Measurements from ENCODE around the gene NPB.

NPB gene

DNA sequence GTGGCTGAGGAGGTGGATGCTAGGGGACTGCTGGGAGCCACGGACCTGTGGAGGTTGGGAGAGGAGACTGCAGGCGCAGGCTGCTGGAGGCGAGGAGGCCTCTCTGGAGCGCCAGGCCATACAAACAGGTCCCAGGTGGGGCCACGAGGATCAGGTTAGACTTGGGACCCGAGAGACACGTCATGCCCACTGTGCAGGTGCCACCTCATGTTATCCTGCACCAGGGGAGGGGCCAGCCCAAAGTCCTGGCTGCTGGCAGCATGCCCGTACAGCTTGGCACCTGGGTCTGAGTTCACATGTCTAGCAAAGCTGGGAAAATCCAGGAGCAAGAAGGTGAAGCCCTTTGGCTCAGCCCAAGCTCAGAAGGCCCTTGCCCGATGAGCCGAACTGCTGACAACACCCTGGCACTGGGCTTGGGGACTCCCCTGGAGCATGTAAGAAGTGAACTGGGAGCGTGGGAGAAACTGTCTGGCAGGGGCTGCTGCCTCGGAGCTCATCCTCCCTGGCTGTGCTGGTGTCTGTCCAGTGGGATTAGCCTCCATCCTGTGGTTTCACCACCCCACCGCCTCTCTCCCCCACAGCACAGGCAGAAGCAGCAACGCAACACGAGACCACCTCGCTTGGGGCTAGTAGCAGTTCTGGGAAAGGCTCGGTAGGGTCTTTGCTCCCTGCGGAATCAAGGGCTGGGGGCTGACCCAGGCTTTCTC, 36.2 kb upstream of the NPB start:
- Mint-ChIP-seq H3K36me3 (ENCODE audit: insufficient read depth) (peaks cover 59% of the 10 kb centered on the region), H3K27me3 (no peaks in the 10 kb centered on the region), H3K9me3 (no peaks in the 10 kb centered on the region), H3K4me1 (peaks cover 38% of the 10 kb centered on the region), H3K27ac (ENCODE audit: low read depth) (peak overlapping the region; percentile 73), H3K4me3 (peak overlapping the region; percentile 62)
- ATAC-seq (replicated peaks; ENCODE audit: extremely low read depth, poor library complexity, severe bottlenecking) (no peak), DNase-seq (ENCODE audit: low spot score in 2 of 2) (no peak)

DNA sequence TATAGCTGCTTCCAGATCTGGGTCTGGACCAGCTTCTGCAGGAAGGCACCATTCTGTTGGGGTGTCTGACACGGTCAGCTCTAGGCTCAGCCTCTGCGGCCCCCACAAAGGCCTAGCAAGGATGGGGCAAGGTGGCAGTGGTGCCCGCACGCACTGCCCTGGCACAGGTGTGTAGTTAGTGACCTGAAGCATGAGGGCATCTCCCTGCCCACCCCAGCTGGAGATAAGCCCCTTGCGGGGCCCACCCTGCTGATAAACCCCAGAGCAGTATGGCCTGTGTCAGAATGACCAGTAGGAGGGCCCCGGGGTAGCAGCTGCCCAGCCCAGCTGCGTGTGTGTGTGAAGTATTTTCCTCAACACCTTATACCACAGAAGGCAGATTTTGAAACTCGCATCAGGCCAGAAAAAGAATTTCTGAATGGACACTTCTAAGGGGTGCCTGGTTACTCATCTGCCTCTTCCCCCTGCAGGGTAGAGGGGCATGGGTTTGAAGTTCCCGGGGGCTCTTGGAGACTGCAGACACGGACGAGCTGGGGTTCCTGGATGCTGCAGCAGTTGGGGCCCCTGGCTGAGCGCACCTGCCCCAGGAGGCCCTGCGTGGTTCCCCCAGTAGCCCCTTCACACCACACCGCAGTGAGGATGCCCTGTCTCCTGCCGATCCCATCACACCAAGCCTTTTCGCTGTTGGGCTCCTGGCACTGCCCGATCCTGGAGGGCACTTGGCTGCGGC, 35.4 kb upstream of the NPB start:
- peaks cover 58% of the 10 kb centered on the region for H3K36me3 Mint-ChIP-seq (ENCODE audit: insufficient read depth)

DNA sequence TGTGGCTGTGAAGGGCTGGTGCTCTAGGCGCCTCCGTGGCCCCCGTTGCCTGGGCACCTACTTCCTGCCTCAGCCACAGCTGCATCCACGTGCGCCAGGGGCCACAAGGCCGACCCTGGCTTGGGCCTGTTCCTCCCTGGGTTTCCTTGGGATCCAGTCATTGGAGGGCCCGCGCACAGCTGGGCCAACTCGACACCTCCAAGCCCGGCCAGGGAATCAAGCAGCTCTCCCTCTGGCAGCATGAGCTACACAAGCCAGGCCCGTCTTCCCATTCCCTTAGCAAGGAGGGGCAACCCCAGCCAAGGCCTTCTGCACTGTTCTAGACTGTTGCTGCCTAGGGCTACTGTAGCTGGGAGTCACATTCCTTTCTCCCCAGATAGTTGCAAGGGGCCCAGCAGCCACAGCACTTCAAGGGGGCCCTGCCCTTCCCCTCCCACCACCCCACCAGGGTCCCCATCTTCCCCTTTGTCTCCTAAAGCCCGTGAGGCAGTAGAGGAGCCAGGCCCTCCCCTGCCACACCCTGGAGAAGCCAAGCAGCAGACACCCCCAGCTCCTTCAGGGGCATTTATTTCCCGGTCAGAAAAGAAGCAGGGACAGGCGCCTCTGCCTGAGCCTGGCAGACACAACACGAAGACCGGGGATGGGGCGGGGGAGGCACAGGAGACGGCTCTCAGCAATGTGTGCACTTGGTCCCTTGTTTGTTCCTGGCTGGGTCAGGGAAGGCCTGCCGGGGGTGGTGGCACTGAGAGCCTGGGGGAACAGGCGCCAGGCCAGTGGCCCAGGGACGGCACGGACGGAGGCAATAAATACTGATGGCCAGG, 34.7 kb upstream of the NPB start:
- ATAC-seq (replicated peaks; ENCODE audit: extremely low read depth, poor library complexity, severe bottlenecking) (no peak), DNase-seq (ENCODE audit: low spot score in 2 of 2) (no peak)
- Mint-ChIP-seq H3K4me1 (peaks cover 30% of the 10 kb centered on the region), H3K27ac (ENCODE audit: low read depth) (peak overlapping the region; percentile 70), H3K4me3 (peak overlapping the region; percentile 62), H3K27me3 (no peaks in the 10 kb centered on the region), H3K36me3 (ENCODE audit: insufficient read depth) (peaks cover 64% of the 10 kb centered on the region), H3K9me3 (no peaks in the 10 kb centered on the region)

More for the DNA sequence above, 35.4 kb upstream of the NPB start:
- Mint-ChIP-seq H3K4me3 (peak overlapping the region; percentile 62), H3K9me3 (no peaks in the 10 kb centered on the region), H3K4me1 (peaks cover 30% of the 10 kb centered on the region), H3K27ac (ENCODE audit: low read depth) (peak overlapping the region; percentile 73), H3K27me3 (no peaks in the 10 kb centered on the region)
- no peak for DNase-seq (ENCODE audit: low spot score in 2 of 2)
- ATAC-seq (replicated peaks; ENCODE audit: extremely low read depth, poor library complexity, severe bottlenecking), result no peak

DNA sequence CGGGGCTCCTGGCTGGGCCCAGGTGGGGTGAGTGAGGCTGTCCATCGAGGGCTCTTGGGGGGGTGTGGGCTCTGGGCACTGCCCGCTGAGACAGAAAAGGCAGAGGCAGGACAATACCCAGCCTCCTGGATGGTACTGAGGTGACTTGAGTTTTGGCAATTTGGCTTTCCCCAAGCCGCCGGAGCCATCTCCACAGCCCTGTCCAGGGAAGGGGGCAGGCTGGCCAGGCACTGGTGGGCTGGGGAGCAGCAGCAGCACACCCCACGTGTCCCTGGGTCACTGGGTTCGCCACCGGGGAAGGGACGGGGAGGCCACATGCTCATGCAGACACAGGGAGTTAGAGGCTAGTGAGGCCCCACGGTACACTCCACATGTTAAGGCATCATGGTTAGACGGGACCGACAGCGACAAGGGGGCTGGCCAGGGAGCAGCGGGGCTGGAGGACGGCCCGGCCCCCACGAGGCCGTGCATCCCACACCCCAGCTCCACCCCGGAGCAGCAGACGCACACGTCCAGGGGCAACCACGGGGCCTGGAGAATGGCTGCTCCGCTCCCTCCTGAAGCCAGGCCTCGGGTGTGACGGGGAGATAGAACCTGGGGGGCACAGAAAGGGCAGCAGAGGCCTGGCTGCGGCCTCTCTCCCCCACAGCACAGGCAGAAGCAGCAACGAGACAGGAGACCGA, 33.9 kb upstream of the NPB start:
- H3K27me3 Mint-ChIP-seq, result no peaks in the 10 kb centered on the region
- peaks cover 66% of the 10 kb centered on the region for H3K36me3 Mint-ChIP-seq (ENCODE audit: insufficient read depth)
- no peak for DNase-seq (ENCODE audit: low spot score in 2 of 2)
- H3K4me3 Mint-ChIP-seq, result peak overlapping the region; percentile 62
- ATAC-seq (replicated peaks; ENCODE audit: extremely low read depth, poor library complexity, severe bottlenecking), result no peak
- H3K9me3 Mint-ChIP-seq, result no peaks in the 10 kb centered on the region
- peak overlapping the region; percentile 70 for H3K27ac Mint-ChIP-seq (ENCODE audit: low read depth)
- peaks cover 24% of the 10 kb centered on the region for H3K4me1 Mint-ChIP-seq

DNA sequence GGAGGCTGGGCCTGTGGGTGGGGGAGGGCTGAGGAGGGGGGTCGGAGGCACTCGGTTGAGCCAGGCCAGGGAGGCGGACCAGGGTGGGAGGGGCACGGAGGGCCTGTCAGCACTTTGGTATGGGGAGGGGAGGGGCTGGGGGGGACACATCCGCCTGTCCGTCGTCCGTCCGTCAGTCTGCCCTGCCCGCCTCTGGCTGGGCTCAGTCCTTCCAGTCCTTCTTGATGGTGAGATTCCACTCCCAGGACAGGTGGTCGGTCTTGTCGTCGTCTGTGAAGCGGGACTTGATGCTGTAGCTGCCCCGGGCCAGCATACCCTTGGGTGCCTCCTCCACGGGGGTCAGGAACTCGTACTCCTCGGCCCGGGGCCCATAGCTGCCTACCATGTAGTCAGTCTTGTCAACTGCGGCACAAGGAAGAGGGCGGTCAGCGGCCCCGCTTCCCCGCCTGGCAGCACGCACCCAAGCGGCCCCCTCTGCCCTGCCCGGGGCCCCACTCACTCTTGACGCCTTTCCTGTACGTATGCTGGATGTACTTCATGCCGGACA, 33.3 kb upstream of the NPB start:
- DNase-seq (ENCODE audit: low spot score in 2 of 2), result no peak
- ATAC-seq (replicated peaks; ENCODE audit: extremely low read depth, poor library complexity, severe bottlenecking), result no peak
- no peaks in the 10 kb centered on the region for H3K9me3 Mint-ChIP-seq
- H3K27ac Mint-ChIP-seq (ENCODE audit: low read depth), result peak overlapping the region; percentile 92
- peaks cover 65% of the 10 kb centered on the region for H3K36me3 Mint-ChIP-seq (ENCODE audit: insufficient read depth)
- H3K4me1 Mint-ChIP-seq, result peaks cover 24% of the 10 kb centered on the region
- H3K27me3 Mint-ChIP-seq, result no peaks in the 10 kb centered on the region
- H3K4me3 Mint-ChIP-seq, result peak overlapping the region; percentile 83

DNA sequence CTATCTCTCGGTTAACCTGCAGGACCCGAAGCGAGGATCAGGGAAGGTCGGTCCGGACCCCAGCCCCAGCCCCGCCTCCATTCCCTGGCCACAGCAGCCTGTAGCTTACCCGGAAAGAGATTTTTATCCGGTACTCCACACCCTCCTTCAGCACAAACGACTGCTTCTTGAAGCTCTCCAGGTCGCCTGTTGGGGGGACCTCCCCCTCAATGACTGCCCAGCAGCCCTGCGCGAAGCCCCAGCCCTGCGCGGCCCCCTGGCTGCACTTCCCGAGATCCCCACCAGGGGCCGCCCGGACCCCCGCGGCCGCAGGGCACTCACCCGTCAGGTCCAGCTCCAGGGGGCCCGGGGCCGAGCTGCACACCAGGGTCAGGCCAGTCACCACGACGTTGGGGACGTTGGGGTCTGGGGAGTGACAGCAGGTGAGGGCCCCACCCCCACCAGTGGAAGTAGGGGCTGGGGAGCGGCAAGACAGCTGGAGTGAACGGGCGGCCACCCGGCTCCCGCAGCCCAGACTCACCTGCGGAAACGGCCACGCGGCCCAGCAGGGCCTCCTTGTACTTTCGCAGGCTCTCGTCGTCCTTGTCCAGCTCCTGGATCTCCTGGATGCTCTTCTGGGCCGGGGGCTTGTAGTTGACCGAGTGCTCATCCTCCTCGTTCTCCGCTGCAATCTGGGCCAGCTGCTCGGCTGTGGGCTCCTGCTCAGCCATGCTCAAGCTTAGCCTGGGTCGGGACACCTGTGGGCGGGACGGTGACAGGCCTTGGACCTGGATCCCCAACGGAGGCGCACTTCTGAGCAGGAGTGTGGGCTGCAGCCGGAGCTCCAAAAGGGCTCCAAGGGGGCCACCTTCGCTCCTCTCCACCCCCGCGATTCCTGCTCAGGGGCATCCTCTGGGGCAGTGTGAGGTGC, 32.6 kb upstream of the NPB start:
- no peak for DNase-seq (ENCODE audit: low spot score in 2 of 2)
- ATAC-seq (replicated peaks; ENCODE audit: extremely low read depth, poor library complexity, severe bottlenecking), result no peak
- Mint-ChIP-seq H3K36me3 (ENCODE audit: insufficient read depth) (peaks cover 63% of the 10 kb centered on the region), H3K4me3 (peak overlapping the region; percentile 83), H3K9me3 (no peaks in the 10 kb centered on the region), H3K27ac (ENCODE audit: low read depth) (peak overlapping the region; percentile 92), H3K27me3 (no peaks in the 10 kb centered on the region), H3K4me1 (peaks cover 24% of the 10 kb centered on the region)

DNA sequence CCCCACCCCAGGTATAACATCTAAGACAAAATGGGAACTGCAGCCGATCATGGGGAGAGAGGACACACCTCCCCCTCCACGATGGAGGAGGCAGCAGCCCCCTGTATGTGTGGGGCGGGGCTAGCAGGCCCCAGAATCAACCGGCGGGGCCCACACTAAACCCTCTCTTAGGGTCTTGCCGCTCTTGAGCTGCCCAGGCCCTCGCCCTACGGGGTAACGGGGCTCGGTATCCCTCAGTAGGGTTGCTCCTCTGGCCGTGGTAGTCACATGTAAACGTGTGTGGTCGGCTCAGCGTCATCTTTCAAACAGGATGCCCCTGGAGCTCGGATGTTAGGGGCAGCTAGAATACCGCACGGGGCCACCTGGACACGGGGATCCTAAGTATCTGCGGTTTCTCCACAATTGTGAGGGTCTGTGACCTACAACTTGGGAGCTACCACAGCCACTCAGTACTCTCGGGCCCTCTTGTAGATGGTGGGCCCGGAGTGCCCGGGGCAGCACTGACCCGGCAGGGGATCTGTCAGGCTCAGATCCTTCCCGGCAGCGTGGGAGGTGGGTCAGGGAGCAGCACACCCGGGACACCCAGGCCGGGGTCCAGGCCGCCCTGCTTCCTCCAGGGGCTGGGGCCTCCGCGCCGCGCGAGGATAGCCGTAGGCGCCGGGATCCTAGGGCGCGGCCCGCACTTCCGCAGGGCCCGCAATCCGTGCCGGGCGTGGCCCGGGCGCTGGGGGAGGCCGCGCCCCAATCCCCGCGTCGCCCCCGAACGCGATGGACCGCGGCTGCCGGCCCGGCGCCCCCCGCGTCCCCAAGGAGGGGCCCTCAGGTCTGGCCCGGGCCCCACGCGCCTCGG, 31.7 kb upstream of the NPB start:
- DNase-seq (ENCODE audit: low spot score in 2 of 2) (no peak), ATAC-seq (replicated peaks; ENCODE audit: extremely low read depth, poor library complexity, severe bottlenecking) (peak; percentile 24)
- peak overlapping the region; percentile 83 for H3K4me3 Mint-ChIP-seq
- H3K9me3 Mint-ChIP-seq, result no peaks in the 10 kb centered on the region
- H3K27ac Mint-ChIP-seq (ENCODE audit: low read depth), result peak overlapping the region; percentile 92
- H3K36me3 Mint-ChIP-seq (ENCODE audit: insufficient read depth), result peaks cover 59% of the 10 kb centered on the region
- H3K27me3 Mint-ChIP-seq, result no peaks in the 10 kb centered on the region
- peaks cover 24% of the 10 kb centered on the region for H3K4me1 Mint-ChIP-seq

GRCh38 chr17:81870981-81871386, 31.1 kb upstream of the NPB start, which contains the start of gene ARHGDIA:
Gene ARHGDIA (minus strand): TSS chr17:81871337. CDS start chr17:81869930, 1,407 bp downstream.
- peaks cover 24% of the 10 kb centered on the region for H3K4me1 Mint-ChIP-seq
- ATAC-seq (replicated peaks; ENCODE audit: extremely low read depth, poor library complexity, severe bottlenecking) (peak; percentile 73), DNase-seq (ENCODE audit: low spot score in 2 of 2) (no peak)
- no peaks in the 10 kb centered on the region for H3K27me3 Mint-ChIP-seq
- no peaks in the 10 kb centered on the region for H3K9me3 Mint-ChIP-seq
- H3K36me3 Mint-ChIP-seq (ENCODE audit: insufficient read depth), result peaks cover 55% of the 10 kb centered on the region
- H3K4me3 Mint-ChIP-seq, result peak within 1 kb of the TSS; percentile 83
- H3K27ac Mint-ChIP-seq (ENCODE audit: low read depth), result peak within 1 kb of the TSS; percentile 94

DNA sequence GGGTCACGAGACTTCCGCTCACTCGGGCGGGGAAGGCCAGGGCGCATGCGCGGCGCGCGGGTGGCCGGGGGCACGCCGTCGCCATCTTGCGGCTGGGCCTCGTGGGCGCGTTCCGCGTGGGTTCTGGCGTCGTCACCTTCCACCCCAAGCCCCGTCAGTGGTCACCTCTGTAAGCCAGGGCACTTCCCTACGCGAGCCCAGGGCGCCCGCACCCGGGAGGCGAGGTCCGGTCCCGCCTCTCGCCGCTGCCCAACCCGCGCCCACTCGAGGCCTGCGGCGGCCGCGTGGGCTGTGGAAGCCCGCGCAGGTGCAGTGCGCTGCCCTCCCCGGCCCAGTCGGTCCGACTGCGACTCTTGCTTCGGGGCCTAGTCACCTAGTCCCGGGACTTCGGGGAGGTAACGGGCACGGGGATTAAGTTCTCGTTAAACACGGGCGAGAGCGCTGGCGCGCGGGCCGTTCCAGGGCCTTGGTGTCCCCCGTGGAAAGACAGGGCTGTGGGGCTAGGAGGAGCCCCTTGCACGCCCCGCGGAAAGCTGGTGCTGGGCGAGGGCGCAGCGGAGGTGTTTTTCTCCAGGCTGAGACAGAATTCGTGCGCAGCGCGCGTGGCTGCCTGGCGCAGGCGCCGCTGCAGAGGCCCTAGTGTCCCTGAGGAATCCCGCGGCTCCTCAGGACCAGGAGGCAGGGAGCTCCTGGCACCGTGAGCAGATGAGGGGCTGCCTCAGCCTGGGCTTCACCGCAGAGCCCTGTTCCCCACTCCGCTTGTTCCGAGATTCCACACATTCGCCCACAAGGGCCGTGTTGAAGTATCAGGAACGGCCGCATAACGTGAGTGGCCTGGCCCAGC, 30.4 kb upstream of the NPB start:
- peaks cover 51% of the 10 kb centered on the region for H3K36me3 Mint-ChIP-seq (ENCODE audit: insufficient read depth)

DNA sequence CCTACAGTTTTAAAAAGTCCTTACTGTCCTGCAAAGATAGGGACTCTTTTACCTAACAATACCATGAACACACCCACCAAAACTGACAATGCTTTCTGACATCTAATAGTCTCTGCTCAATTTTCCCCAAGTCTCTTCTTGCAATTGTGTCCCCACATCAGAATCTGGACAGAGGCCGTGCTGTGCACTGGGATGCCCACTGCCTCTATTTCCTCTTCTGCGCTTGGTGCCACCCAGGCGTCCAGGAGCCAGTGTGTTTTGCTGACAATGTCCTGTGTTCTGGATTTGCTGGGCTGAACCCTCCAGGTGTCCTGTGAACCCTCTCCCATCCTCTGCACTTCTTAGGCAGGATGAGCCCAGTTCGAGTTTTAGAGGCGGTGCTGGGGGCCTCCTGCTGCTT, 24.5 kb upstream of the NPB start:
- Mint-ChIP-seq H3K36me3 (ENCODE audit: insufficient read depth) (peaks cover 22% of the 10 kb centered on the region), H3K4me3 (no peak overlapping the region), H3K27me3 (no peaks in the 10 kb centered on the region), H3K27ac (ENCODE audit: low read depth) (no peak overlapping the region), H3K4me1 (no peaks in the 10 kb centered on the region), H3K9me3 (no peaks in the 10 kb centered on the region)
- DNase-seq (ENCODE audit: low spot score in 2 of 2) (no peak), ATAC-seq (replicated peaks; ENCODE audit: extremely low read depth, poor library complexity, severe bottlenecking) (no peak)

More for the DNA sequence above, 30.4 kb upstream of the NPB start:
- no peaks in the 10 kb centered on the region for H3K9me3 Mint-ChIP-seq
- peaks cover 24% of the 10 kb centered on the region for H3K4me1 Mint-ChIP-seq
- no peaks in the 10 kb centered on the region for H3K27me3 Mint-ChIP-seq
- H3K27ac Mint-ChIP-seq (ENCODE audit: low read depth), result peak overlapping the region; percentile 94
- DNase-seq (ENCODE audit: low spot score in 2 of 2) (peak; percentile 93), ATAC-seq (replicated peaks; ENCODE audit: extremely low read depth, poor library complexity, severe bottlenecking) (peak; percentile 31)
- peak overlapping the region; percentile 80 for H3K4me3 Mint-ChIP-seq

All from central memory CD8-positive, alpha-beta T cell (primary cell).